NCI-H460 (cell line): ENCODE data around the gene SLC6A9. TPM values are rescaled to one million over a fixed set of nuclear protein-coding genes. Genes with fewer than 3 reads are reported as not detected.

ENCODE experiments used
- DNase-seq: peaks from one replicate; pipeline ENCODE4 v3.0.0-alpha.2; 2016; ENCODE audit warnings: low read depth; ENCODE audit errors: extremely low read depth
- total RNA-seq: library from RNA; depleted of rRNA; stranded (reverse); fragments of >200 nt; shearing (Covaris generic); gene quantifications from 2 replicates; pipeline ENCODE4 v1.2.3, GENCODE V29; 2014

SLC6A9 gene
- total RNA-seq, 1 experiment from 2014 or later: 12.9 TPM

DNA sequence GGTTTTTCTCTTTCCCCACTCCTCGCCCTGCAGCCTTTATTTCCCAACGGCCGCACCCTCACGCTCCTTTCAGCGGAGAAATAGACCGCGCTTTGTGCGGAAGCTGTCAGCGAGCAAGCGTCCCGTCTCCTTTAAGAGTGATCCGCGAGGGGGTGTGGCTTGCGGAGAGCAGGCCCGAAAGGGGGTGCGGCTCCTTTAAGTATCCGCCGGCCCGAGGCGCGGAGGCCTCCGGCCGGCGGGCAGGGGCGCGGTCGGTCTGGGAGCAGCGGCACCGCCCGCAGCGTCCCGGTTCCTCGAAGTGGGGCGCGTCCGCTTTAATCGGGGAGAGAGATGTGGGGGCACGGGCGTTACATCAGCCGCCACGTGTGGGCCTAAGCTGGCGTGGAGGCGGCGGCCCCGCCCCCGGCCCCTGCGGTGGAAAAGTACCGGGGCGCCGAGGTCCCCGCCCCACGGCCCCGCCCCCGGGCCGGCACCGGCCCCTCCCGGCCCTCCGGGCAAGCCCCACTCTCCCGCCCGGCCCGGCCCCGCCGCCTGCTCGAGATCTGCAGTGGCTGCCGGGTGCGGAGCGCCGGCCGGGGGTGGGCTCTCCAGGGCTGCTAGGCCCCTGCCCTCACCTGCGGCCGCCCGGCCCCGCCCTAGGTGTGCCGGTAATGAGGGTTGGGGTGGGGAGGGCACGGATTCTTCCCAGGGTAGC lies 1.2 kb downstream of the SLC6A9 start:
- peak; percentile 77 for DNase-seq

DNA sequence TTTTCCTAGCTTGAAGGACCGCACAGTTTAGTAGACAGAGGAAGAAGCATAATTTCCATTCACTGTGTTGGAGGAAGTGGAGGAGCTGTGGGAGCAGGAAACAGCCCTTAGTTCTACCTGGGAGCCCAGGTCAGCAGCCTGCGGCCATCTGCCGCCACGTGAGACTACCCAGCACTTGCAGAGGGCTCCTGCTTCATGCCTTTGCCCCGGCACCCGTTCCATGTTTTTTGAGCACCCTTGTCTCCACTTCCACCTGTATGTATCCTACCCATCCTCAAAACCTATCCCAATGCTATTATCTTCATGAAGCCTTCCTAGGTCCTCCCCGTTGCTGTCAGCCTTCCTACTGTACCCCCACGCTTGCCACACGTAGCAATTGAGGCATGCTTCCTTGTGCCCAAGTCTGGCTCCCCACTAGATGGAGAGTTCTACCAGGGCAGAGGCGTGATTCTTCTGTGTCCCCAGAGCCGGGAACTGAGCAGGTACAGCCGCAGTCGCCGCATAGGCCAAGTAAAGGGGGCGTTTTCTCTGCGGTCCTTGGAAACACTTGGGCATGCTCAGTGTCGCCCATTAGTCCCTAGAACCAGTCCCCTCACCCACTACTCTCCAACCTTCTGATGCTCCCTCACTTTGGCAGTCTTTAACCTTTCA lies 1.9 kb downstream of the SLC6A9 start:
- DNase-seq: no peak

DNA sequence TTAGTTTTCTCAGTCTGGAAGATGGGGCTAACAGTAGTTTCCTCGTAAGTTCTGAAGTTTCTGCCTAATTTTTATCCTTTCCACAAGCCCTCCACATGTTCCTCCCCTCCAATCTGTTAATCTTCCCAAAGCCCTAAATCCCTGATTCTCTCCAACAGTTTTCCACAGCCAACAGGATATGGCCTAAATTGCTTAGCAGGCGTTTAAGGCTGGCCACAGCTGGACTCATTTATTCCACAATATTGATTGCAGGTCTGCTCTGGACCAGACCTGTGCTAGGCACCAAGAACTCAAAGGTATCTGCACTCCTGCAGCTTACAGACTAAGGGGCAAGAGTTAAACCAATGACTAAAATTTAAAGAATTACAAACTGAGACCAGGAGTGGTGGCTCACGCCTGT lies 3.9 kb downstream of the SLC6A9 start:
- no peak for DNase-seq

DNA sequence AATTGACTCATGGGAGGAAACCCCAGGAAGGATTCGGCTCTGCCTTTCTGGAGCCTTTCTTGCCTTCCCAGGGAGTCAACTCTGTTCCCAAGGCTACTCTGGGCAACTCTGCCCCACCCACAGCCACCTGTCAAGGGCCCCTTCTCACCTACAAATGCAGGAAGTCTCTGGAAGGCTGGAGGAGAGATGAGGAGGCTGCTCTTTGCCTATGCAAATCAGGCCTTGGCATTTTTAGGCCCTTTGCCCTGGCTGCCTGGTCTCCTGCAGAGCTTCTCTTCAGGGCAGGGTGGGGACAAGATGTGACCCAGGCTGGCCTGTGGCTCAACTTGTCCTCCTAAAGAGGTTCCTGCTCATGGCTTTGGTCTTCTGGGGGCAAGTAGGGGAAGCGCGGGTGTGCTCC lies 5.4 kb downstream of the SLC6A9 start:
- no peak for DNase-seq

DNA sequence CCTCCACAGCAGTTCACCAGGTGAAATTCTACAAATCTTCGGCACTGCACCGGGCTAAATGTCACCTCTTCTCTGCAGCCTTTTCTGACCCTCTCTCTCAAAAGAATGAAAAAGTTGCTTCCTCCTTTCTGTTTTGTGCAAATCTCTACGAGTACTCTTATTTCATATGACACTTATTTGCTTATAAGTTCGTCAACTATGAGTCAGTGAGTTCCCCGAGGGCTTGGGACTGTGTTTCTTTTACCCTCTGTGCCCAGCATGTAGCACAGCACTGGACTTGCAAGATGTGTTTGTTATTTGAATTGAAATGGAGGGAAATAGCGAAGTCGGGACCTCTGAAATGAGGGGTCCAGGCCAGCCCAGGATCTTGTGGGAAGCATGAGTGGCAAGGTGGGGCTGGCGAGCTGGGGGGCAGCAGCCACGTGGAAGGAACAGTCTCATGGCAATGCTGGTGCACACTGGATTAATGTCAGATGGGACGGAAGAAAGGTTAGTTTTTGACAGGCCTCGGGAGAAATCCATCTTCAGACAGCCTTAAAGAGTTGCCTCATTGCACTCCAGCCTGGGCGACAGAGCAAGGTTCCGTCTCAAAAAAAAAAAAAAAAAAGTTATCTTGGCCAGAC lies 6.2 kb downstream of the SLC6A9 start:
- DNase-seq: peak; percentile 28

DNA sequence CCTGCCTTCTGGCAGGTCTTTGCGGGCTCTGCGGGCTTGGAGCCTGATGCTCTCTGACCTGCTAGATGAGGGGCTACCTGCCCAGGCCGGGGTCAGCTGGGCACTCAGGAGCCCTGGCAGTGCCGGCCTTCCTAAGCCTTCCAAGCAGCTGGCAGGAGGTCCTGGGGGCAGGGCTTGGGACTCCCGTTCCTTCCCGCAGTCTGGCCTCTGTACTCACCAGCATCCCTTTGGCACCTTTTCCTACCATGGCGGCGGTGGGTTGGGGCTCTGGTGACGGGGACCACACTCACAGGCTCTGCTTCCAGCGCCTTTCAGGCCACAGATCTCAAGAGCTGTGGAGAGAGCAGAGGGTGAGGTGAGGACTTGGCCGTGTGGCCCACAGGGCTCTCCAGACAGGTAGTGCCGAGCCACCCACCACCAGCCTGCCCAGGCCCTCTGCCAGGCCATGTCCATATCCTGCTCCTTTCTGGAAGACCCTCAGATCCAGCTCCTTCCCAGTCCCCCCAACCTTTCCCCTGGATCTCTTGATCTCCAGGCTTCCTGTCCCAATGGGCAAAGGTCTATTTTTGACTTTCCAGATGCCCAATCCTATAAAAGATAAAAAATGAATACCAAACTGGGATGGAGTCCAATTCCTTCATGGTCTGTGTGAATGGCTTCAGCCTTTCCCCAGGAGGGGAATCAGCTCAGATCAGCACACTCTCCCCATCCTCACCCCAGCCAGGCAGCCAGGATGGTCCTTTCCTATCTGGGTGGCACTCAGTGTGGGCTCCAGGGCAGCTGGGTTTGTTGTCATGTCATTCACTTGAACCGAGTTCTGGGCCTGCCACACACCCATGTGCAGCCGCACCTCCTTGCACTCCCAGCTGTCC lies 7.0 kb downstream of the SLC6A9 start:
- DNase-seq: no peak

DNA sequence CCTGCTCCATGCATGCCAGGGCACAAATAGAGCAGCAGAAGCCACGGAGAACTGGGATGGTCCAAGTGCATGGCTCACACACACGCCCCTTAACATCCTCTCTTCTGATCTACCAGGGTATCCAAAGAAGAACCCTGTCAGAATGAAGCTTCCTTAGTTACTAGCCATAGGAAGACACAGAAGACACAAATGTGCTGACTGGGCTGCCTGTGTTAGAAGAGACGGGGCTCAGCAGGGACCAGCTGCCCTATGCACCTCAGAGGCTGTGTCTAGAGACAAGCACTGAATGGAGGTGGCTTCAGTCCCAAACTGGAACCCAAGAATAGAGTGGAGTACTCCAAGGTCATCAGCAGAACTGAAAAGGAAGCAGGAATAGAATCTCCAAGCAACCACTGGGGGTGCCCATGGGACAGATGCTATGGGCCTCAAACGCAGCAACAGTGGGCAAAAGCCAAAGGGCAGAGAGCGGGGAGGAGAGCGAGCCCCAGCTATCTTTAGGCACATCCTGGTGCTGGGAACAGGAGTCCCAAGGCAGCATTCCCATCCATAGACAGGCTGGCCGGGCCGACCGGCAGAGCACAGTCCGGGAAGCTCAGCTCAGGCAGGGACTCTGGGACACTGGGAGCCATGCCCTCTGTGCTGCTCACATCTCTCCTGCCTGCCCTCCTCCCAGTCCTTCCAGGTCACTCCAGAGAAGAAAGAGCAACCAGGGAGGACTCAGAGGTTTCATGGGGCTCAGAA lies 9.5 kb downstream of the SLC6A9 start:
- DNase-seq: no peak

DNA sequence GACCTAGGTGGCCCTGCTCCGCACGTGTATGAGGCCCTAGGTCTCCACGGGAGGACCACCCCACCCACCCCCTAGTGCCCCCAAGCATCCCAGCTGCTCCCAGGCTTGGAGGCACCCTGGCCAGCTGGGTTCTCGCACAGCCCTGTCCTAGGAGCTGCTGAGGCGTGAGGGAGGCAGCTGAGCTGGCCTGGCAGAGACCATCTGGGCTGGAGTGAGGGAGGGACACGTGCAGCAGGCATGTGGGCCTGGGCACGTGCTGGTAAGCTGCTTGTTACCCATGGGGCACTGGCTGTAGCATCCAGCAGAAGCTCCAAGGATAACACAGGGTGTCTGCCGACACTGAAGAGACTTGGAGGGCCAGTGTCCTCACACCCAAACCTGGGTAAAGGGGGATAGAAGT lies 10.1 kb downstream of the SLC6A9 start:
- no peak for DNase-seq

DNA sequence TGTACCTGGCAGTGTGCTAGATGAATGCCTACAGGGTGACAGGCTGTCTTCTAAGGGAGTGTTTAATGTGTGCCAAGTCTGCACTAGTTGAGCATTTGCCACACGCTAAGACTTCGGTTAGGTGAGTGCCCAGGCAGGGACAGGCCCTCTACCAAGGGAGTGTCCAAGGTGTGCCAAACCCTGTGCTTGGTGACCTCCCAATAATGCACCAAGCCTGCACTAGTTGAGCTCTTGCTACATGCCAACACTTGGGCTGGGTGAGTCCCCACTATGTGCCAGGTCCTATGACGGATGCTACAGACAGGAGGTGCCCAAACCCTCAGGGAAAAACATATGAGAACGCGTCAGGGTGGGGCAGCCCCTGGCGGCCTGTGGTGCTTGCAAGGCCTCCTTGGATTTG lies 10.8 kb downstream of the SLC6A9 start:
- no peak for DNase-seq

DNA sequence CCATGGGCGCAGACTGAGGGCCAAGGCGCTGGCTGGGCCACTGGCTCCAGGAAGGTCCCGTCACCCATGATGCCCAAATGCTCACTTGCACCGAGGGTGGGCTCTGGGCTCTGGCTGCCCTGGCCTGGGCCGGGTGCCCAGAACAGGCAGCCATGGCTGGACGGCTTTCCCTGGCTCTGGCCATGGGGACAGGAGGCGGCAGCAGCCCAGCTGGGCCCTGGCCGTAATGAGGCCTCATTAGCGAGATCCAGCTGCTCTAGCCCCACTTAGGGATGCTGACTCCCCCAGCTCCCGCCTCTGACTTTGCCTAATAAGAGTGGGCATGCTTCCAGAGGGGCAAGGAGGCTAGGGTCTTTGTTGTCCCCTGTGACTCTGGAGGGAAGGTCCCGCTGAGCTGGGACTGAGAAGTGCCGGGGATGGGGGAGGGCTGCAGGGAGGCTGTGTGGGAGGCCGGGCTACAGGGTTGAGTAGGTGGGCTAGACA lies 11.8 kb downstream of the SLC6A9 start:
- no peak for DNase-seq

DNA sequence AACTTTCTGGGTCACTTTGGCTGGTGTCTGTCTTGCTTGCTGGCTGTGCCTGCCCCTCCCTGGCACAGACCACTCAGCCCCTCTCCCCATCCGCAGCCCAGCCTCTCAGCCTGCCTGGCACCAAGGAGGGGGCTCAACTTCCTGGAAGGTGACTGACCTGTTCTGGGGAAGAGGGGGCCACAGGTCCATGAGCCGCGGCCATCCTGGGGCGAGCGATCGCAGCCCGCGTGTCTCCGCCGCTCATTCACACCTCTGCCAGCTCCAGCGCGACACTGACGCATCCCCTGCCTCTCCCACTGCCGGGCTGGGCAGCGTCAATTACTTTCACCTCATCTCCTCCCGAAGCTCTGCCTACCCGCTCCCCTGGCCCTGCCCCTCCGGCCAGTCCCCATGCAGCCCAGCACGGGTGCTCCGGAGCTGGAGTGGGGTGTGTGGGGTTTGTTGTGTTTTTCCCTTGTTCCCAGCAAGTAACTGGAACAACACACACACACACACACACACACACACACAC lies 14.3 kb downstream of the SLC6A9 start:
- DNase-seq: no peak

DNA sequence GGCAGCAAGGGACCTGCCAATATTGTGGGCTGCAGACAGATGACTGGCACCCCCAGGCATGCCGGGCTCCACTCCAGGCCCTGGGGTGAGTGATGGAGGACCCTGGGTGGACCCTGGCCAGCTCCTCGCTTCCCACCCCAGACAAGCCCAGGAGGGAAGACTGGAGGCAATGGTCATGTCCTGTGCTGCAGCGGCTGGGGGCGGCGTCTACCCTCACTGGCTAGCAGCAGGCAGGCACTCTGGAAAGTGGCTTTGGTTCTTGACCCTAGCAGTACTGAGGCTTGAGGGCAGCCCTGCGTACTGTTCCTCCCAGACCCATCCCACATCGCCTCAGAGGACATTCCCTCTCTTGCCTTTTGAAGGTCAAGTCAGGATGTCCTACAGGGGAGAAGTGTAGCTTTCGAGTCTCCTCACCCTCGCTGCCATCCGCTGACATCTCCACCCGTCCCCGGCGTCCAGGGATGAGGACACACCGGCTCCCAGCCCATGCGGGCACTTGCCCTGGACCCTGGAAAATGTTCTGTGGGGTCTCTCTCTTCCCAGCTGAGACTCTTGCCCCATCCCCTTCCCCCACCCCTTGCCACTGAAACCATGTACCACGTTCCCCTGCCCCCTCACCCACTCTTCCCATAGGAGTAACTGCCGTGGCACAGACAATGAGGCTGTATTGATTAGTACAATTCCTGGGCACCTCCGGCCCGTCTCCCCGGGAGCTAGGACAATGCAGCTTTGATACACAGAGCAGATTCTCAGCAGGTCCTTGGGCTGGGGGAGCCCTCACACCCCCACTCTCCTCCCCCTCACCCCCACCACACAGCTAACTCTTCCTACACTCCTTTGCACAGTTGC lies 15.0 kb downstream of the SLC6A9 start:
- DNase-seq: no peak

DNA sequence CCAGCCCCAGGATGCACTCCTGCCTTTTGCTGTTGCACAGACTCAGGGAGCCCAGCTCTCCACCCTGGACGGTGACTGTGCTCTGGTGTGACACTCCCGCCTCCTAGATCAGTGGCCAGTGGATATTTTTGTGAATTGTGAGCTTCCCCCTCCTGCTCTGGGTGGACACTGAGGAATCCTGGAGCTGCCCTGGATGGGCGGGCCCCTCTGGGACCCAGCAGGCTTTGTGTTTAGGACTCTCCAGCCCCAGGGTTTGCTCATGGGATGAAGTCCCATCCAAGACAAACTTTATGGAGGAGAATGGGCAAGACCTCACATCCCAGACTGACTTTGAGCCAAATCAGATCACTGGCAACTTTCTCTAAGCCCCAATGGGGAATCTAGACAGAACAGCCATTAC lies 16.1 kb downstream of the SLC6A9 start:
- no peak for DNase-seq

DNA sequence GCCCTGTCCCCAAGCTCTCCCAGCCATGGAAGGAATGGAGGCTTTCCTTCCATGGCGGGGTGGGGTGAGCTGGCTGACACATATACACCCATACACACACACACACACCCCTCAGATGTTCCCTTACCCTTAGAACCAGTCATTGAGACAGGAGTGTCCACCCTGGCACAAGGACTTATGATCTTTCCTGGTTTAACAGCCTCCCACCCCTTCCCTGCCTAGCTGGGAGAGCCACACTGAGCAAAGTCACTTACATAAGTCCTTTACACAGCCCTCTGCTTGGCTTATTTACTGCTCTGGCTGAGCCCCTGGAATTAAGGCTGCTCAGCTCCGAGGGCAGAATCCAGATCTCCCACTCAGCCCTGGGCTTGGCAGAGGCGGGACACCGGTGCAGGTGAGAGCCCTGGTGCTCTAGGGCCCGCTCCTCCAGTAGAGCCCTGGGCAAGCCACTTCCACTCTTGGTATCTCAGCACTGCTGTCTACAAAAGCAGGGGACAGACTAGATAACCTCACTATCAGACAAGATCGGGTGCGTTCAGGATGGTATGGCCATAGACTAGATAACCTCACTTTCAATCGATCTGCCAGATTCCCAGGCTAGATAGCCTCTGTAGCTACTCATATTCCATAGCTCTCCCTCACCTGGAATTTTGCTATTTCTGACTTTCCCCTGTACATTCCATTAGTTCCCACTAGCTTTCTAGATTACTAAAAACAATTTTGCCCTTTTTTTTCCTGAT lies 16.7 kb downstream of the SLC6A9 start:
- DNase-seq: no peak

DNA sequence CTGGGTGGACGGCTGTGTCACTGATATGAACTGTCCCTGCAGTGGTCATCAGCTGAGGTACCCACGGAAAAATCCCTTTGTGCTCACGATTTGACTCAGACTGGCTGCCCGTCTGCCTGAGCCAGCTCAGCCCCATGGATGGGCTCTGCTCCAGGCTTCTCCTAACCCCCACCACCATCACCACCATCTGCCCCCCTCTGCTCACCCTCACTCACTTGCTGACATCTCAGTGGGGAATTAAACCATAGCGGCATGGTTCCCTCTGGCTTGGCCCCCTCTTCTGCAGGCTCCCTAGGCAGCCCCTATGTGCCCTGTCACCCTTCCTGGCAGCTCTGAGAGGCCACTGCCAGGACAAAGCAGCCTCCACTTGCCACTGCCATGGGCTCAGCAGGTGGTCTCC lies 17.3 kb downstream of the SLC6A9 start:
- DNase-seq: no peak

DNA sequence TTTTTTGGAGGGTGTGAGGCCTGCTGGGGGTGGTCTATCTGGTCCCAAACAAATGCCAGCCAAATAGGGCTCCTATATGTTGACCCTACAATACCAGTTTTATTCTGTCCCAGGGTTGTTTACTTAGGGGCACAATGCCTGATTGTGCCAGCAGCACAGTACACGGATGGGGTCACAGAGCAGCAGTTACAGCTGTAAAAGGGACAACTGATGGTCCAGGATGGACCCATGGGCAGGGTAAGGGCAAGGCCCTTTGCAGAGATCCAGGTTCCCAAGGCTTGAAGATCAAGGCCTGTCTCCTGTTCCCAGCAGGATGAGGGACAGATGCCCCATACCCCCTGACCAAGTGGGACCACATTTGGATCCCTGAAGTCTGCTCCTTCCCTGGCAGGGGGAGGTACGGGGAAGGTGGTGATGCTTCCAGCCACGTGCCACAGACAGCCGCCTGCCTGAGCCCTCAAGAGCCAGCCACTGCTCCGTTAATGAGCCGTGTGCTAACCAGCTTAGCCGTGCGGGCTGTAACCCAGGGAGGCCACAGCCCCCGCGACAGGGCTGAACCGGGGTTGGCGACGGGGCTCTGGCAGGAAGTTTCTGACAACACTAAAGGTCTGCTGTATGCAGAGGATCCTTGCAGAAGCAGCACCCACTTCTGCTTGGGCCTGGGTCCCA lies 18.2 kb downstream of the SLC6A9 start:
- DNase-seq: no peak

DNA sequence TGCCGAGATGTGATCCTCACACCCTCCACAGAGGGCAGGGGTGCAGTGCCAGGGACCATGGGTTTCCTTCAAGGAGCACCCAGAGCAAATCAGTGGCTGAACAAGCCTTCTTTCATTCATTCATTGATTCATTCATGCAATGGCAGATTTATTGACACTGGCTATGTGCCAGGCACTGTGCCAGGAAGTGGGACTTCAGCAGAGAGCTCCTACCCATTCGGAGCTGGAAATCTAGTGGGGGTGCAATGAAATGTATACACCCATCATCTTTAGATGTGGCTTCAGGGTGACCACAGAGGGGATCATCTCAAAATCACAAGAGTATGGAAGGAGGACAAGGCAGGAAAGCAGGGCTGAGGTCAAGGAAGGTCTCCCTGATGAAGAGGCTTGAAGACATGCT lies 18.9 kb downstream of the SLC6A9 start:
- no peak for DNase-seq

DNA sequence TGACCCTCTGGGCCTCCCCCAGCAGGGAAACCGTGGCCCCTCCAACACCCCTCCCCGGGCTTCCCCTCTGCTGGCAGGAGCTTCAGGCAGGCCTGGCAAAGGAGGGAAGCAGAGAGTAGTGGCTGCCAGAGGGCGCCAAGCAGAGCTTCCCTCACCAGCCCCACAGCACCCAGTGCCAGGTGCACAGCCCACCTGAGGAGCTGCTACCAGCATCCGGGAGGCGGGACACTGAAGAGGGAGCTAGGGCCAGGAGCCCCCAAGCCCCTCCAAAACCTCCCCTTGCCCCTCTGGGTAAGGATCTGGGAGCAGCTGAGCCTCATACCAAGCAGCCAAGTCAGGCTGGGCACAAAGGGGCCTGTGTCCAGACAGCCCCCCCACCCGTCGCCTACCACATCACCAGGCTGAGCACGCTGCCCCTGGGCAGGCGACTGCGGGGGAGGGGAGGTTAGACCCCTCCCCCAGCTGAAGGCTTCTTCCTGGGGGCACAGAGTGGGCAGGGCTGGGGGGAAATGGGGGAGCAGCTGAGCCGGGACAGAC lies 20.3 kb downstream of the SLC6A9 start:
- DNase-seq: no peak
